Central memory CD8-positive, alpha-beta T cell (primary cell): ENCODE results near the gene HS6ST3.

ENCODE experiments used
- ATAC-seq: fragments of 150-1000 bp; cut with Tn5 transposase; replicated peaks from 2 replicates; pipeline ENCODE4 v1.10.0; 2022; ENCODE audit warnings: mild to moderate bottlenecking, moderate FRiP score, moderate number of reproducible peaks; ENCODE audit not compliant: poor library complexity, severe bottlenecking; ENCODE audit errors: extremely low read depth
- DNase-seq, 2 donors: peaks; one replicate each; pipeline ENCODE4 v3.0.0; 2021; ENCODE audit warnings: low spot score in 2 of 2
- H3K27ac Mint-ChIP-seq: one replicate; pipeline ENCODE4 v1.8.0; 2022; ENCODE audit warnings: low read depth, mild to moderate bottlenecking, moderate library complexity, mixed read lengths
- H3K27me3 Mint-ChIP-seq: one replicate; pipeline ENCODE4 v1.8.0; 2022; ENCODE audit warnings: mixed read lengths
- H3K36me3 Mint-ChIP-seq: one replicate; pipeline ENCODE4 v1.8.0; 2022; ENCODE audit warnings: mild to moderate bottlenecking, moderate library complexity, mixed read lengths; ENCODE audit not compliant: insufficient read depth
- H3K4me1 Mint-ChIP-seq: one replicate; pipeline ENCODE4 v1.8.0; 2022; ENCODE audit warnings: mixed read lengths
- H3K4me3 Mint-ChIP-seq: one replicate; pipeline ENCODE4 v1.8.0; 2022; ENCODE audit warnings: mild to moderate bottlenecking, moderate library complexity, mixed read lengths
- H3K9me3 Mint-ChIP-seq: one replicate; pipeline ENCODE4 v1.8.0; 2022; ENCODE audit warnings: mixed read lengths

Gene HS6ST3

GRCh38 chr13:96223231-96223630 lies 133.3 kb downstream of the HS6ST3 start:
- Mint-ChIP-seq H3K27me3 (no peaks in the 10 kb centered on the region), H3K27ac (no peak overlapping the region), H3K9me3 (no peaks in the 10 kb centered on the region), H3K36me3 (peaks cover 2% of the 10 kb centered on the region), H3K4me3 (no peak overlapping the region), H3K4me1 (no peaks in the 10 kb centered on the region)
- no peak for DNase-seq
- no peak for ATAC-seq

DNA sequence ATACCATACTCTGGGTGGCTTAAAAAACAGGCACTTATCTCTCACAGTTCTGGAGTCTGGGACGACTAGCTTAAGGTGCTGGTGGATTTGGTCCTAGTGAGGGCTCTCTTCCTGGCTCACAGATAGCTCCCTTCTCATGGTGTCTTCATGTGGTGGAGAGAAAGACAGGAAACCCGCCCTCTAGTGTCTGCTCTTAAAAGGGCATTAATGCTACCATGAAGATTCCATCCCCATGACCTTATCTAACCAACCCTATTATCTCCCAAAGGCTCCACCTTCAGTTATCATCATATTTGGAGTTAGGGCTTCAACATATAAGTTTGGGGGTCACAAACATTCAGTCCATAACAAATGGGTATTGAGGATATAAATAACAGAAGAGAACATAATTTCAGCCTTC lies 139.4 kb downstream of the HS6ST3 start:
- no peaks in the 10 kb centered on the region for H3K4me1 Mint-ChIP-seq
- H3K9me3 Mint-ChIP-seq, result no peaks in the 10 kb centered on the region
- ATAC-seq (no peak), DNase-seq (no peak)
- no peaks in the 10 kb centered on the region for H3K27me3 Mint-ChIP-seq
- no peak overlapping the region for H3K4me3 Mint-ChIP-seq
- no peaks in the 10 kb centered on the region for H3K36me3 Mint-ChIP-seq
- no peak overlapping the region for H3K27ac Mint-ChIP-seq

GRCh38 chr13:96238241-96238640 lies 148.3 kb downstream of the HS6ST3 start:
- Mint-ChIP-seq H3K36me3 (no peaks in the 10 kb centered on the region), H3K4me3 (no peak overlapping the region), H3K27me3 (no peaks in the 10 kb centered on the region), H3K27ac (no peak overlapping the region), H3K9me3 (no peaks in the 10 kb centered on the region), H3K4me1 (no peaks in the 10 kb centered on the region)
- DNase-seq (no peak), ATAC-seq (no peak)

DNA sequence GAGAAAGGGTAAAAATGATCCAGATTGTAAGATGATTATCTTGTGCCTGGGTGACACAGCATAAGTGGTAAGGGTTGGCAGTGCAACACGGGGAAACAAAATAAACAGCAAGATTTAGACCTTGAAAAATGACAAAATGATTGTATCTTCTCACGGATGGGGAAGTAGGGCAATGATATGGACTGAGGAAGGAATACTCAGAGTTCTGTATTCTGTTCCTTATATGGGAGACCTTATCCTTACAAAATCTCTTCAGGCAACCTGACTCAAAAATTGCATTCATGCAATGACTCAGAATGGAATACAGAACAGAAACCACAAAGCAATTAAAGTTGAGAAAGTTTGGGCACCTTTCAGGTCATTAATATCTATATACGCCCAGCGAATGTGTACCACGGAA lies 149.0 kb downstream of the HS6ST3 start:
- Mint-ChIP-seq H3K27me3 (no peaks in the 10 kb centered on the region), H3K27ac (no peak overlapping the region), H3K4me1 (no peaks in the 10 kb centered on the region), H3K9me3 (no peaks in the 10 kb centered on the region), H3K36me3 (no peaks in the 10 kb centered on the region), H3K4me3 (no peak overlapping the region)
- DNase-seq, result no peak
- ATAC-seq, result no peak

GRCh38 chr13:96243376-96243775 lies 153.5 kb downstream of the HS6ST3 start:
- H3K4me1 Mint-ChIP-seq, result no peaks in the 10 kb centered on the region
- no peak for DNase-seq
- H3K9me3 Mint-ChIP-seq, result no peaks in the 10 kb centered on the region

GRCh38 chr13:96248103-96248502 lies 158.2 kb downstream of the HS6ST3 start:
- no peak overlapping the region for H3K27ac Mint-ChIP-seq
- no peaks in the 10 kb centered on the region for H3K27me3 Mint-ChIP-seq
- H3K4me1 Mint-ChIP-seq, result no peaks in the 10 kb centered on the region
- H3K36me3 Mint-ChIP-seq, result no peaks in the 10 kb centered on the region
- ATAC-seq, result no peak
- no peak overlapping the region for H3K4me3 Mint-ChIP-seq
- peaks cover 8% of the 10 kb centered on the region for H3K9me3 Mint-ChIP-seq
- no peak for DNase-seq

More at GRCh38 chr13:96243376-96243775, 153.5 kb downstream of the HS6ST3 start:
- H3K4me3 Mint-ChIP-seq, result no peak overlapping the region
- no peaks in the 10 kb centered on the region for H3K27me3 Mint-ChIP-seq
- no peaks in the 10 kb centered on the region for H3K36me3 Mint-ChIP-seq
- H3K27ac Mint-ChIP-seq, result no peak overlapping the region
- ATAC-seq, result no peak

- Mint-ChIP-seq H3K27ac (no peak overlapping the region), H3K4me1 (no peaks in the 10 kb centered on the region), H3K9me3 (peaks cover 8% of the 10 kb centered on the region), H3K27me3 (no peaks in the 10 kb centered on the region), H3K36me3 (no peaks in the 10 kb centered on the region), H3K4me3 (no peak overlapping the region)
- no peak for ATAC-seq
- DNase-seq, result no peak
Observed at GRCh38 chr13:96248996-96249395, 159.1 kb downstream of the HS6ST3 start.

- no peak overlapping the region for H3K4me3 Mint-ChIP-seq
- no peaks in the 10 kb centered on the region for H3K36me3 Mint-ChIP-seq
- peaks cover 13% of the 10 kb centered on the region for H3K9me3 Mint-ChIP-seq
- DNase-seq (no peak), ATAC-seq (no peak)
- H3K4me1 Mint-ChIP-seq, result no peaks in the 10 kb centered on the region
- no peak overlapping the region for H3K27ac Mint-ChIP-seq
- no peaks in the 10 kb centered on the region for H3K27me3 Mint-ChIP-seq
Observed at GRCh38 chr13:96252903-96253302, 163.0 kb downstream of the HS6ST3 start.

DNA sequence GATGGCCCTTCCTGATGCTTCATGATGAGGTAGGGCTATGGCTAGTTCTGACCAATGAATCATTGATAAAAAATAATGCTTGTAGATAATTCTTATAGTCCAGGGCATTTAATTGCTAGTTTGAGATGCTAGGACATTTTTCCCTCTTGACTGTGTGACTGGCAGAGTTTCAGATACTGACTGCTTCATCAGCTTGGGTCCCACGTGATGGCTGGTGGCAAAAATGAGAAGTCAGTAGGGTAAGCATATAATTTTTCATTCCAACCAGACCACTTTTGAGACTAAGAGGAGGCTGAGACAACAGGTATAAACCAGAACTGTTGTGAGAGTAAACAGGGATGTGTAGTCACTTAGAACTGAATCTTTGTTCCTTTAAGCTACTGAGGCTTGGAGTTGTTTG lies 183.3 kb downstream of the HS6ST3 start:
- Mint-ChIP-seq H3K4me1 (no peaks in the 10 kb centered on the region), H3K36me3 (no peaks in the 10 kb centered on the region), H3K4me3 (no peak overlapping the region), H3K27me3 (no peaks in the 10 kb centered on the region), H3K9me3 (peaks cover 21% of the 10 kb centered on the region), H3K27ac (no peak overlapping the region)
- ATAC-seq (no peak), DNase-seq (no peak)

- DNase-seq (no peak), ATAC-seq (no peak)
- Mint-ChIP-seq H3K9me3 (peaks cover 21% of the 10 kb centered on the region), H3K4me3 (no peak overlapping the region), H3K27me3 (no peaks in the 10 kb centered on the region), H3K36me3 (no peaks in the 10 kb centered on the region), H3K4me1 (no peaks in the 10 kb centered on the region), H3K27ac (no peak overlapping the region)
Observed at GRCh38 chr13:96274046-96274445, 184.1 kb downstream of the HS6ST3 start.

- Mint-ChIP-seq H3K9me3 (peaks cover 15% of the 10 kb centered on the region), H3K27me3 (no peaks in the 10 kb centered on the region), H3K36me3 (no peaks in the 10 kb centered on the region), H3K4me3 (no peak overlapping the region), H3K27ac (no peak overlapping the region), H3K4me1 (no peaks in the 10 kb centered on the region)
- DNase-seq, result no peak
- ATAC-seq, result no peak
Observed at GRCh38 chr13:96279904-96280303, 190.0 kb downstream of the HS6ST3 start.

GRCh38 chr13:96284971-96285370 lies 195.1 kb downstream of the HS6ST3 start:
- Mint-ChIP-seq H3K9me3 (peaks cover 9% of the 10 kb centered on the region), H3K36me3 (no peaks in the 10 kb centered on the region), H3K27me3 (no peaks in the 10 kb centered on the region), H3K27ac (no peak overlapping the region), H3K4me1 (no peaks in the 10 kb centered on the region), H3K4me3 (no peak overlapping the region)
- no peak for ATAC-seq
- no peak for DNase-seq

DNA sequence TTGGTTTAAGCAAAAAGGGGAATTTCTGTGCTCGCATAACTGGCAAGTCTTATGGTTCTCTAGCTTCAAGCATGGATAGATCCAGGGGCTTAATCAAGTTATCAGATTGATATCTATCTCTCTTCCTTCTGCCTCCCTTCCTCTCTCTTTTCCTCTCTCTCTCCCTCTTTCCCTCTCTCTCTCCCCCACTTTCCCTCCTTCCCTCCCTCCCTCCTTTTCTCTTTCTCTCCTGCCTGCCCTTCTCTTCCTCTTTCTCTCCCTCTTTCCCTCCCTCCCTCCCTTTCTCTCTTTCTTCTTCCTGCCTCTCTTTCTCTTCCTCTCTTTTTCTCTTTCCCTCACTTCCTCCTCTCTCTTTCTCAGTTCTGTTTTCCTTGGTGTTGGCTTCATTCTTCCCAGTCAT lies 195.8 kb downstream of the HS6ST3 start:
- Mint-ChIP-seq H3K9me3 (peaks cover 12% of the 10 kb centered on the region), H3K27me3 (no peaks in the 10 kb centered on the region), H3K36me3 (no peaks in the 10 kb centered on the region), H3K4me1 (no peaks in the 10 kb centered on the region), H3K4me3 (no peak overlapping the region), H3K27ac (no peak overlapping the region)
- ATAC-seq (no peak), DNase-seq (no peak)
